T-helper 1 cell (primary cell): ENCODE data around the gene TEX14.
A peak's percentile ranks its signal among the peaks of the same experiment; 100 is the strongest.
"Not testable (repeated sequence)": the region's sequence is repeated elsewhere in the genome, so short reads cannot be mapped to it uniquely, and the experiment has no call there.

Experiments
- DNase-seq, 5 donors: peaks; one replicate each; pipeline ENCODE4 v3.0.0-alpha.2; 2012 to 2020

TEX14 gene

DNA sequence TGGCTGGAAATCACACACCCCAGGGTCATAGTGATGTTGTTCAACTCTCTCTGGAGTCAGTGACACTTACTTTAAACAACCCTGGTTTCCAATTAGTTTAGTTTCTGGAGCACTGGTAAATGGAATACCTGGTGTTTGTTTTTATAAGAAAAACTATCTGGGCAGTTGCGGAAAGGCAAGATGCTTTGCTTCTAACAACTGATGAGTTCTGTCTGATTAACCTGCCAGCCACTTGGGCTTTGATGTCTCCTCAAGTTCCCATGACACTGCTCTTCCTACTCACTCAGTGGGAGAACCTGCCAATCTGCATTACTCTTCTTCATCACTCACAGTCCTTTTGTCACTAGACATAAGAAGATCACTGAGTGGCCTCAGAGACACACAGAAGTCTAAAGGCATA, 98.7 kb downstream of the TEX14 start:
- DNase-seq: no peak

GRCh38 chr17:58591455-58591854, 100.4 kb downstream of the TEX14 start:
- no peak for DNase-seq

DNA sequence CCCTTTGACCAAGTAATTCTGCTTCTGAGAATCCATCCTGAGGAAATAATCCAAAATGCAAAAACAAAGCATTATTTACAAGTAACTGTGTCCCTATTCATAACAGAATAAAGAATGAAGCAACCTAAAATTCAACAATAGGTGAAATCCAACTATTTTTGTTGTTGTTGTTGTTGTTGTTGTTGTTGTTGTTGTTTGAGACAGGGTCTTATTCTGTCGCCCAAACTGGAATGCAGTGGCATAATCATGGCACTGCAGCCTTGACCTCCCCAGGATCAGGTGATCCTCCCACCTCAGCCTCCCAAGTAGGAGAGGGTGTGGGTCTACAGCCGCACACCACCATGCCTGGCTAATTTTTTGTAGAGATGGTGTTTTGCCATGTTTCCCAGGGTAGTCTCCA, 101.5 kb downstream of the TEX14 start:
- no peak for DNase-seq

DNA sequence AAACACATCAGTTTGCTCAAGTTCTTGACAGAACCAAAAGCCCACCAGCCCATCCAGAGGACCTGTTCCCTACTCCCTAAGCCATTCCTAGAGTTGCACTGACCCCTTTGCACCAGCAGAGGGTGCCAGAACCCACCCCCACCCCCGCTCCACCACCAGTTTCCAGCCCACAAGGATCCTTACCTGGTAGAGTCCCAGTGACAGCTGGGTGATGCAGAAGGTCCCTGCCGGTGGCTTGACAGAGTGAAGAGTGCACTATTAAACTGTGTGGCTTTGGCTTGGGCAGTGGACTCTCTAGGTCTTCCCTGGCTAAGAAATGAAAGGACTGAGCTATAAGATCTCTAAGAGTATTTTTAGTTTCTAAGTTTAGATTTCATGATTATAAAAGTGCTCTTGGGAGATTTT, 104.1 kb downstream of the TEX14 start:
- peak; percentile 17 to 58 (median 45) for DNase-seq

GRCh38 chr17:58586009-58586644, 105.7 kb downstream of the TEX14 start:
- DNase-seq: no peak

DNA sequence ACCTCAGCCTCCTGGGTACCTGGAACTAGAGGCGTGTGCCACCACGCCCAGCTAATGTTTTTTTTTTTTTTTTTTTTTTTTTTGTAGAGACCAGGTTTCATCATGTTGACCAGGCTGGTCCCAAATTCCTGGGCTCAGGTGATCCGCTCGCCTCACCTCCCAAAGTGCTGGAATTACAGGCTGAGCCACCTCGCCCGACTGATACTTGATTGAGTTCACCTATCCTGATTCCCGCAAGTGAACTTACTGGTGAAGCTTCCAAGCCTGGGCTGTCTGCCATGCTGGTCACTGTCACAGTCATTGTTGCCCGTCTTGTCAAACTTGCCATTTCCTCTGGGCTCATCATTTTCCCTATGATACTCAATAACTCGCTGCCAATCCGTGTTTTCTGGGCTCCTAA, 106.3 kb downstream of the TEX14 start:
- no peak for DNase-seq

GRCh38 chr17:58583486-58583885, 108.4 kb downstream of the TEX14 start:
- DNase-seq: no peak

DNA sequence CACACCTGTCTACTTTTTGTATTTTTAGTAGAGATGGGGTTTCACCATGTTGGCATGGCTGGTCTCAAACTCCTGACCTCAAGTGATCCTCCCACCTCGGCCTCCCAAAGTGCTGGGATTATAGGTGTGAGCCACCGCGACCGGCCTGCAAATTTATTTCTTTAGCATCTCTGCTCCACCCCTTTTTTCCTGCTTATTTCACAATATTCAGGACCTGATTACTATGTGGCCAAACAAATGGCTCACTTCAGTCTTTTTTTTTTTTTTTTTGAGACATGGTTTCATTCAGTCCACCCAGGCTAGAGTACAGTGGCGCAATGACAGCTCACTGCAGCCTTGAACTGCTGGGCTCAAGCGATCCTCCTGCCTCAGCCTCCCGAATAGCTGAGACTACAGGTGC, 109.1 kb downstream of the TEX14 start:
- DNase-seq: not testable (repeated sequence)

DNA sequence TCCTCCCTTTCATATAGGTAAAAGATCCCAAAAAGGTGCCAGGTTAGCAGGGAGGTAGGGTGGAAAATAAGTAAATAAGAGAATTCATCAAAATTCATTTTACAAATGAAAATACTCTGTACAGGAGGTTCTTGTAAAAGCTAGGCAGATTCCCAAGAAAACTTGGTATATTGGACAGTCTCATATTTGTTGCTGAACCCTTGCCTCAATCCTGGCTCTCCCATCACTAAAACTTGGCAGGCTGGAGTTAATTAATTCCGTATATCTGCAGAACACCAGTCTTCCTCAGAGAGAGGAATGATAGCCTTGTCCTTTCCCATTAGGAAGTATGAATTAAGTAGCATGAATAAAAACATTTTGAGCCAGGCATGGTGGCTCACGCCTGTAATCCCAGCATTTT, 111.2 kb downstream of the TEX14 start:
- DNase-seq: no peak

- DNase-seq: peak; percentile 14 to 47 (median 28)
These were observed 114.1 kb downstream of the TEX14 start for GRCh38 chr17:58577696-58578095.

DNA sequence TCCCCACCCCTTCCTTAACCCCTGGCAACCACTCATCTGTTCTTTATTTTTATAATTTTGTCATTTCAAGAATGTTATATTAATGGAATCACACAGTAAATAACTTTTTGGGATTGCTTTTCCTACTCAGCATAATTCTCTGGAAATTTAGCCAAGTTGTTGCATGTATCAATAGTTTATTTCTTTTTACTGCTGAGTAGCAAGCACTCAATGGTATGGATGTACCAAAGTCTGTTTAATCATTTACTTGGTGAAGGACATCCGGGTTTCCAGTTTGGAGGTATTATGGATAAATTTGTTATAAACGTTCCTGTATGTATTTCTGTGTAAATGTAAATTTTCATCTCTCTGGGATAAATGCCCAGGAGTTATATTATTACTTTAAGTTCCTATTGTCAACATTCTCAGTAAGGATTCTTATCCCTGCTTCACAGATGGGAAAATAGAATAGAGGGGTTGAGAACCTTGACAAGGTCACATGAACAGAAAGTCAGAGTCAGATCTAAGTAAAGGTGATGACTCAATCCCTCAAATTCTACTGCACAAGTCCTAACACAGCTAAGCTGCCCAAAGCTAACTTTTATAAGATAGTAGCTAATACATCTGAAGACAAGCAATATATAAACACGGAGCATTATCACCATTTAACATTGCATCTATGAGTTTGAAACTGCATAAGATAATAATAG, 115.0 kb downstream of the TEX14 start:
- no peak for DNase-seq

GRCh38 chr17:58575511-58575910, 116.3 kb downstream of the TEX14 start:
- no peak for DNase-seq

DNA sequence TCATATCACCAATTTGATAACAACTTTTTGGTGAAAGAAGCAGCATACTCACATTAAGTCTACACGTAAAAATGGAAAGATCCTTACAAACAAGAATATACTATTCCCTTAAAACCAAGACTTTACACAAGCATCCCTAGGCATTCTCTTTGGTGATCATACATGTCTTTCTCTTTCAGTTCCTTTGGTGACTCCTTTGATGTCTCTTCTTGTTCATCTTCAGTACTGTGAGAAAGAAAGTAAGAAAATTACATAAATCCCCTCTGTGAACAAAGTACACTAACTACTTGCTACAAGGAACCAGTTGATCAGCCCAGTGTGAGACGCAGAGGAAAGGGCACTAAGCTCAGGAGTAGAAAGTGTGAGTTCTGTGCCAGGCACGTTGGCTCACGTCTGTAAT, 117.8 kb downstream of the TEX14 start:
- DNase-seq: no peak

GRCh38 chr17:58572846-58573245, 119.0 kb downstream of the TEX14 start:
- DNase-seq: no peak

DNA sequence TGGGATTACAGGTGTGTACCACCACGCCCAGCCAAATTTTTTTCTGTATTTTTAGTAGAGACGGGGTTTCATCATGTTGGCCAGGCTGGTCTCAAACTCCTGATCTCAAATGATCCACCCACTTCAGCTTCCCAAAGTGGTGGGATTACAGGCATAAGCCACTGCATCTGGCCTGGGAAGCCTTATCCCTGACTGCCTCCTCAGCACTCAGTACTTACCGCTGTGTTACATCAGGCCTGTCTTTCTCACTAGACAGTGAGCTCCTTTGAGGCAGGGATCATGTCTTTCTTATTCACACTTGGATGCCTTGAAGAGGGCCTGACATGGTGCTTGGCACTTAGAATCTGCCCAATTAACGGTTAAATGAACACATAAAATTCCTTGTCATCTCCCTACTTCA, 121.1 kb downstream of the TEX14 start:
- no peak for DNase-seq

DNA sequence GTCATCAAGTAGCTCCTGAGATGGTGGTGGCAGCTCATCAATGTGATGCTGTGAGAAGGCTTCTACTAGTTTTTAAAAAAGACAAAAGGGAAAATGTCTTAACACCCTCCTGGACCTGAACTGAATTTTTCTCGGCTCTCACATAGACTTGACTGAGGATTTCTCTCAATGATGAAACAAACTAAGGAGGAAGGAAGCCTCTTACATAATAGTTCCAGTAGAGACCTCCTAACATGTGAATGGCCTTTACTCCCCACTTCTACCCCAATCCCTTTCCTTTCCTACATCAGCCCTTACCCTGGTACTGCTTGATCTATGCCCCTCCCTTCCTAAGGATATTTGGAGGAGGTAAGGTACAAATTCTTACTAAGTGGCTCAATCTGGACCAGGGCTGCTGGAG, 122.6 kb downstream of the TEX14 start:
- DNase-seq: no peak

GRCh38 chr17:58568044-58568799, 123.6 kb downstream of the TEX14 start:
- DNase-seq: no peak

- DNase-seq: no peak
These were observed 126.2 kb downstream of the TEX14 start for GRCh38 chr17:58565389-58566311.

GRCh38 chr17:58564971-58565370, 126.9 kb downstream of the TEX14 start:
- DNase-seq: no peak

GRCh38 chr17:58564243-58564642, 127.6 kb downstream of the TEX14 start:
- DNase-seq: no peak

DNA sequence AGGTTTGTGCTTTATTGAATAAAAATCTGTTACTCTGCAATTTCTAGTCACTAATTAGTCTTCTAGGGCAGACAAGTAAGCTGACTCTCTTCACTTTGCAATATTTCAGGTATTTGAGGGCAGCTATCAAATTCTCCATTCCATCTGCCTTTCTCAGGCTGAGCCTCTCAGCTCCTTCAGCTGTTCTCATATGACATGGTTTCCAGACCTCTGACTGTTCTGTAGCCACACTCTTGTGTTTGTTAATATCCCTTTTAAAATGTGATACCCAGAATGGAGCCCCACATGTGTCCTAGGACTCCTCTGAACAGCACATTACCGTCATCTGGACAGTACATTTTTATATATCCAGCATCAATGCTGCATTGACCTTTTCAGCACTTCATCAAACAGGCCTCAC, 131.3 kb downstream of the TEX14 start:
- DNase-seq: no peak

- no peak for DNase-seq
These were observed 133.9 kb downstream of the TEX14 start for GRCh38 chr17:58557981-58558380.

GRCh38 chr17:58556833-58557250, 135.0 kb downstream of the TEX14 start:
- no peak for DNase-seq
